ENCODE measurements around the gene MS4A4E.
"Not testable (repeated sequence)": the region's sequence is repeated elsewhere in the genome, so short reads cannot be mapped to it uniquely, and the experiment has no call there.

MS4A4E gene

DNA sequence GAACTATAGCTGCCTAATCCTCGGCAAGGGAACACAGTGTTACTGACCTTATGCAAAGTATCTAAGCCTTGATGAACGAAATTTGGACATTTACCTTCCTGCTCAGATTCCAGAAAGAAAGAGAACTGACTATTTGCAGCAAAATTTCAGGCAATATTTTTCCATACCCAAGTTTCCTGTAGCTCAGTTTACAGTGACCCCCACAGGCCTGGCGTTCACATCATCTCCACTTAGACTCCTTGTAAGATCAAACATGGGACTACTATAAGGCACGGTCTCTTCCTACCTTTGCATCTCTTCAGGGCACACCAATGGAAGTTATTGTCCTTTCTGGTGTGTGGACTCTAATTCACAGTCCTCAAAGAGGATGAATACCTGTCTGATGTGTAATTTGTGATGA, 81.2 kb downstream of the MS4A4E start:
- Histone ChIP-seq H3K4me1 (ENCODE audit: control insufficient read depth in 1 of 2, insufficient read depth in 1 of 2, low read depth in 1 of 2, low read length in 1 of 2) (no peaks in the 10 kb centered on the region), H3K36me3 (no peaks in the 10 kb centered on the region), H3K27me3 (no peaks in the 10 kb centered on the region), H3K27ac (no peak overlapping the region), H3K4me3 (ENCODE audit: low read depth in 1 of 2, low read length in 1 of 2) (no peak overlapping the region), H3K9me3 (no peaks in the 10 kb centered on the region)
- TF ChIP-seq, protein P1, sequence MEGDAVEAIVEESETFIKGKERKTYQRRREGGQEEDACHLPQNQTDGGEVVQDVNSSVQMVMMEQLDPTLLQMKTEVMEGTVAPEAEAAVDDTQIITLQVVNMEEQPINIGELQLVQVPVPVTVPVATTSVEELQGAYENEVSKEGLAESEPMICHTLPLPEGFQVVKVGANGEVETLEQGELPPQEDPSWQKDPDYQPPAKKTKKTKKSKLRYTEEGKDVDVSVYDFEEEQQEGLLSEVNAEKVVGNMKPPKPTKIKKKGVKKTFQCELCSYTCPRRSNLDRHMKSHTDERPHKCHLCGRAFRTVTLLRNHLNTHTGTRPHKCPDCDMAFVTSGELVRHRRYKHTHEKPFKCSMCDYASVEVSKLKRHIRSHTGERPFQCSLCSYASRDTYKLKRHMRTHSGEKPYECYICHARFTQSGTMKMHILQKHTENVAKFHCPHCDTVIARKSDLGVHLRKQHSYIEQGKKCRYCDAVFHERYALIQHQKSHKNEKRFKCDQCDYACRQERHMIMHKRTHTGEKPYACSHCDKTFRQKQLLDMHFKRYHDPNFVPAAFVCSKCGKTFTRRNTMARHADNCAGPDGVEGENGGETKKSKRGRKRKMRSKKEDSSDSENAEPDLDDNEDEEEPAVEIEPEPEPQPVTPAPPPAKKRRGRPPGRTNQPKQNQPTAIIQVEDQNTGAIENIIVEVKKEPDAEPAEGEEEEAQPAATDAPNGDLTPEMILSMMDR (IDR thresholded peaks at IDR 0.05), result no peak

DNA sequence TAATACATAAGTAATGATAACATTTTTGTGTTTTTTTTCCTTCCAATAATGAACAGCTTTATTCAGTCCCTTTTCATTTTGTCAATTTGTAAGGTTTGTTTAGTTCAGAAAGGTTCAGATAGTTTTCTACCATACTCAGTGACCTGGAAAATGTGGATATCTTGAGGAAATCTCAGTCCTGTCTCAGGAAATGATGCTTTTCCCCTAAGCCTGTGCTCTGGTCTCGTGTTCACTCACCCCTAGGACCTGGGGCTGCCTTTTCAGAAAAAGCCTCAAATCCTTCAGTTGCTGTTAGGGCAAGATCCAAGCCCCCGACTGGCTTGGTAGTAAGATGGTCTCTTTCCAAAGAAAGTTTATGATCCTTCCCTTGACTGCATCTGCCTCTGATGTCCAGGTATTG, 81.8 kb downstream of the MS4A4E start:
- Histone ChIP-seq H3K4me1 (ENCODE audit: control insufficient read depth in 1 of 2, insufficient read depth in 1 of 2, low read depth in 1 of 2, low read length in 1 of 2) (peaks cover 3 to 6% of the 10 kb centered on the region in 2 experiments), H3K27ac (no peak overlapping the region), H3K27me3 (no peaks in the 10 kb centered on the region), H3K4me3 (ENCODE audit: low read depth in 1 of 2, low read length in 1 of 2) (no peak overlapping the region), H3K36me3 (no peaks in the 10 kb centered on the region), H3K9me3 (no peaks in the 10 kb centered on the region)
- TF ChIP-seq, protein P1 (IDR thresholded peaks at IDR 0.05), result no peak

DNA sequence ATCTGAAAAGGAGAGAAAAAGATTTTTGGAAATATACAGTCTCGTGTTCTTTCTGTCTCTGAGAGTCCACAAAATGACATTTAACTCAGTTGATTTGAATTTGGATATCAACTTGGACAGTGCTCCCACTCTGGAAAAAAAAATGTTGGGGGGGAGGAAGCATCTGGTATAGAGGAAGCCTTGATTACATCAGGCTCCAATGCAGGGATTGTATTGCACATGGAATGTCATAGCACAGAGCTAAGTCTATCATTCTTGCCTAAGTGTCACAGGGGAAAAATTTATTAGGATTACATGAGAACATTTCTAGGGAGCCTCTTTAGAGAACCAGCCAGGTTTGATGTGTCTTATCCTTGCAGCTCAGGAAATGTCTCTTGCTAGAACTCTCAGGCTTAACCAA, 83.1 kb downstream of the MS4A4E start:
- H3K9me3 ChIP-seq, result no peaks in the 10 kb centered on the region
- H3K36me3 ChIP-seq, result no peaks in the 10 kb centered on the region
- H3K27ac ChIP-seq, result no peak overlapping the region
- peaks cover 8 to 13% of the 10 kb centered on the region in 2 experiments for H3K4me1 ChIP-seq (ENCODE audit: control insufficient read depth in 1 of 2, insufficient read depth in 1 of 2, low read depth in 1 of 2, low read length in 1 of 2)
- H3K27me3 ChIP-seq, result no peaks in the 10 kb centered on the region
- TF ChIP-seq, protein P1 (IDR thresholded peaks at IDR 0.05), result no peak
- H3K4me3 ChIP-seq (ENCODE audit: low read depth in 1 of 2, low read length in 1 of 2), result no peak overlapping the region

DNA sequence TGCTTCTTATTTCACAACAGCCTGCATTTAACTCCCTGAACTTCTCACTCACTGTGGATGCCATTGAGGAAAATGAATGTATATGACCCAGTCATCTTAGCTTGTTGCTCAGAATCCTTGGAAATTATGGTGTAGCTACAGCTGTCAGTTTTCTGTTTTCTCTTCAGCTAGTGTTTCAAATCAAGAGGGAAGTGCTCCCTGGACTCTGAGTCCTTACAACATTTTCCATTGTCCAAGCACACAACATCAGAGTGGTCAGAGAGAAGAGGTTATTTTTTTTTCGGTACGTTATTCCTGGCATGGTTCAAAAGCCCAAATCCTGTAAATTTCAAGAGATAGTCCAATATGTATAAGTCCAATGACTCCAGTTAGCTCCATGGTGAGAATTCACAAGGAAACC, 83.7 kb downstream of the MS4A4E start:
- Histone ChIP-seq H3K36me3 (no peaks in the 10 kb centered on the region), H3K27me3 (no peaks in the 10 kb centered on the region), H3K9me3 (no peaks in the 10 kb centered on the region), H3K27ac (no peak overlapping the region), H3K4me1 (ENCODE audit: control insufficient read depth in 1 of 2, insufficient read depth in 1 of 2, low read depth in 1 of 2, low read length in 1 of 2) (peaks cover 8 to 13% of the 10 kb centered on the region in 2 experiments), H3K4me3 (ENCODE audit: low read depth in 1 of 2, low read length in 1 of 2) (no peak overlapping the region)
- TF ChIP-seq, protein P1 (IDR thresholded peaks at IDR 0.05), result no peak

DNA sequence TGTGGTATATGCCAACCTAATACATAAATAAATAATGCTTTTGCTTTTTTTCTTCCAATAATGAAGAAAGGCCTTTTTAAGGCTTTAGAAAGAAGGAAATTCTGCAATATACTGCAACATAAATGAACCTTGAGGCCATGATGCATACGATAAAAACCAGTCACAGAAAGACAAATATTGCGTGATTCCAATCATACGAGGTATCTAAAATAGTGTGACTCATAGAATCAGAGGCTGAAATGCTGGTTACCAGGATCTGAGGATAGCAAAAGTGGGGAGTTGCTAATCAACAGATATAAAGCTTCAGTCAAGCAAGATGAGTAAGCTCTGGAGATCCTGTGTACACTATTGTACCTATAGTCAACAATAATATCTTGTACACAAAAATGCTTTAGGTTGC, 84.3 kb downstream of the MS4A4E start:
- no peaks in the 10 kb centered on the region for H3K36me3 ChIP-seq
- H3K27ac ChIP-seq, result no peak overlapping the region
- H3K4me3 ChIP-seq (ENCODE audit: low read depth in 1 of 2, low read length in 1 of 2), result no peak overlapping the region
- TF ChIP-seq, protein P1 (IDR thresholded peaks at IDR 0.05), result no peak
- H3K9me3 ChIP-seq, result no peaks in the 10 kb centered on the region
- H3K4me1 ChIP-seq (ENCODE audit: control insufficient read depth in 1 of 2, insufficient read depth in 1 of 2, low read depth in 1 of 2, low read length in 1 of 2), result peaks cover 8 to 13% of the 10 kb centered on the region in 2 experiments
- H3K27me3 ChIP-seq, result no peaks in the 10 kb centered on the region

DNA sequence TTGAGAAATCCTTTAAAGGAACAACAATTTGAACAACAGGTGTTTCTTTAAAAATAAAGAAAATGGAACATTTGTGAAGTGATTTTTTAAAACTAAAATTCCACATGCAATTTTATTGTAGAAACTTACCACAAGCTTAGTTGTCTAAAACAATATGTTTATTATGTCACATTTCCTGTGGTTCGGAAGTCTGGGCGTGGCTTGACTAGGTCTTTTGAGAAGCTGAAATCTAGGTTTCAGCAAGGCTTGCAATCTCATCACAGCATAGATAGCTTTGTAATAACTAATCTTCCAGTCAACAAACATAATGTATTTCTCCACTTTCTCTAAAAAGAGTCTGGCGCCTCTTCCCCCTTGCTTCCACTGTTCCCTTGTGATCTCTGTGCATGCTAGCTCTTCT, 87.0 kb downstream of the MS4A4E start:
- Histone ChIP-seq H3K4me1 (ENCODE audit: control insufficient read depth in 1 of 2, insufficient read depth in 1 of 2, low read depth in 1 of 2, low read length in 1 of 2) (peaks cover 8 to 13% of the 10 kb centered on the region in 2 experiments), H3K9me3 (no peaks in the 10 kb centered on the region), H3K27ac (no peak overlapping the region), H3K27me3 (no peaks in the 10 kb centered on the region), H3K36me3 (no peaks in the 10 kb centered on the region), H3K4me3 (ENCODE audit: low read depth in 1 of 2, low read length in 1 of 2) (no peak overlapping the region)
- TF ChIP-seq, protein P1 (IDR thresholded peaks at IDR 0.05), result no peak

DNA sequence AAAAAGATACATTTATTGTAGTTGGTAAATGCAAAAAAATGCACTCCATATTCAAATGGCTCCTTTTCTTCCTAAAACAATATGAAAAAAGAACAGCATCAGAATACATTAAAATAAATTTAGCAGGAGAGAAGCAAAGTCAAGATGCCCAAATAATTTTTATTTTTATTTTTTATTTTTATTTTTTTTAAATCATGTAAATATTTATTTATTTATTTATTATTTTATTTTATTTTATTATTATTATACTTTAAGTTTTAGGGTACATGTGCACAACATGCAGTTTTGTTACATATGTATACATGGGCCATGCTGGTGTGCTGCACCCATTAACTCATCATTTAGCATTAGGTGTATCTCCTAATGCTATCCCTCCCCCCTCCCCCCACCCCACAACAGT, 90.2 kb downstream of the MS4A4E start:
- H3K27ac ChIP-seq; H3K9me3 ChIP-seq; H3K27me3 ChIP-seq; H3K36me3 ChIP-seq; H3K4me3 ChIP-seq (ENCODE audit: low read depth in 1 of 2, low read length in 1 of 2): not testable (repeated sequence)
- peaks cover 8 to 13% of the 10 kb centered on the region in 2 experiments for H3K4me1 ChIP-seq (ENCODE audit: control insufficient read depth in 1 of 2, insufficient read depth in 1 of 2, low read depth in 1 of 2, low read length in 1 of 2)
